H1 (cell line): ENCODE data around the gene CFHR5. TPM values are rescaled to one million over a fixed set of nuclear protein-coding genes. Genes with fewer than 3 reads are reported as not detected.

Experiments used
- CTCF ChIA-PET: fragments of 300-600 bp; sonication (Branson Sonifier 250); formaldehyde crosslinking; loops from one replicate; lab custom pipeline; 2021; ENCODE audit not compliant: partially characterized antibody; lab: Charles Lee
- POLR2A ChIA-PET: fragments of 300-600 bp; sonication (Branson Sonifier 250); formaldehyde crosslinking; loops from one replicate; lab custom pipeline; 2021; ENCODE audit warnings: inconsistent platforms; ENCODE audit not compliant: partially characterized antibody; lab: Charles Lee
- DNase-seq, 2 experiments: peaks; one replicate each; pipeline versions ENCODE4 v3.0.0 to v3.0.0-alpha.2; 2010 to 2022; ENCODE audit warnings: low spot score in 2 of 2, low read depth in 1 of 2, mixed read lengths in 1 of 2
- FAIRE-seq: peaks from 2 replicates; lab custom pipeline; 2011; peaks lifted over from hg19 to GRCh38; lab: Jason Lieb, UNC
- H2AFZ ChIP-seq: 2 replicates; pipeline ENCODE4 v1.8.1; 2012; ENCODE audit warnings: low read length, inconsistent platforms
- H2AK5ac ChIP-seq: 2 replicates; pipeline ENCODE4 v1.6.1; 2013; ENCODE audit warnings: low read depth, low read length
- H2BK120ac ChIP-seq: replicated peaks from 2 replicates; pipeline ENCODE3; 2013; ENCODE audit warnings: low read depth, low read length, inconsistent platforms
- H2BK12ac ChIP-seq: 2 replicates; pipeline ENCODE4 v1.6.1; 2013; ENCODE audit warnings: low read depth, low read length
- H2BK15ac ChIP-seq: 2 replicates; pipeline ENCODE4 v1.6.1; 2013; ENCODE audit warnings: low read length
- H2BK20ac ChIP-seq: 2 replicates; pipeline ENCODE4 v1.6.1; 2013; ENCODE audit warnings: low read length
- H2BK5ac ChIP-seq: 2 replicates; pipeline ENCODE4 v1.6.1; 2013; ENCODE audit warnings: low read depth, low read length
- H3K14ac ChIP-seq: 2 replicates; pipeline ENCODE4 v1.6.1; 2013; ENCODE audit warnings: inconsistent platforms; ENCODE audit not compliant: insufficient read length
- H3K18ac ChIP-seq: 2 replicates; pipeline ENCODE4 v1.6.1; 2013; ENCODE audit warnings: low read length; ENCODE audit errors: extremely low read depth
- H3K23ac ChIP-seq: 2 replicates; pipeline ENCODE4 v1.6.1; 2013; ENCODE audit warnings: inconsistent platforms; ENCODE audit not compliant: insufficient read length
- H3K23me2 ChIP-seq: 2 replicates; pipeline ENCODE4 v1.6.1; 2013; ENCODE audit warnings: low read depth, low read length
- H3K27ac ChIP-seq: 2 replicates; pipeline ENCODE4 v1.6.1; 2011; ENCODE audit warnings: low read depth, low read length, inconsistent platforms
- H3K27me3 ChIP-seq, 4 experiments: replicated peaks in 1 of 4; 1 replicate in 1 of 4; 2 replicates in 3 of 4; pipeline versions ENCODE4 v1.6.1 to v1.8.1; 2011 to 2013; ENCODE audit warnings: low read length in 3 of 4, mild to moderate bottlenecking in 3 of 4, inconsistent platforms in 2 of 4, mixed read lengths in 2 of 4, moderate library complexity in 1 of 4; ENCODE audit not compliant: control insufficient read depth in 3 of 4, insufficient read depth in 3 of 4; ENCODE audit errors: extremely low read depth in 1 of 4
- H3K36me3 ChIP-seq, 4 experiments: 2 replicates each; pipeline versions ENCODE4 v1.6.1 to v1.8.1; 2011 to 2013; ENCODE audit warnings: mild to moderate bottlenecking in 4 of 4, low read length in 3 of 4, moderate library complexity in 2 of 4, control low read depth in 1 of 4, inconsistent platforms in 1 of 4; ENCODE audit not compliant: insufficient read depth in 4 of 4, control insufficient read depth in 2 of 4
- H3K4ac ChIP-seq: replicated peaks from 2 replicates; pipeline ENCODE3; 2013; ENCODE audit warnings: low read length, low read depth, mixed read lengths, inconsistent platforms; ENCODE audit not compliant: insufficient read length
- H3K4me1 ChIP-seq, 4 experiments: replicated peaks in 1 of 4; 1 replicate in 1 of 4; 2 replicates in 3 of 4; pipeline versions ENCODE4 v1.6.1 to v1.8.1; 2011 to 2013; ENCODE audit warnings: low read length in 3 of 4, inconsistent platforms in 2 of 4, mixed read lengths in 1 of 4; ENCODE audit not compliant: insufficient read depth in 4 of 4, control insufficient read depth in 3 of 4
- H3K4me2 ChIP-seq, 2 experiments: 2 replicates each; pipeline versions ENCODE4 v1.6.1 to v1.8.1; 2011 to 2013; ENCODE audit warnings: low read depth in 2 of 2, low read length in 2 of 2, control low read depth in 1 of 2, inconsistent platforms in 1 of 2, mild to moderate bottlenecking in 1 of 2; ENCODE audit not compliant: insufficient read depth in 1 of 2
- H3K4me3 ChIP-seq, 4 experiments: fragments of 200-600, 300-600 bp in 1 of 4; sonication (generic), shearing (Covaris generic), sonication (Bioruptor Twin) in 1 of 4; 2 replicates each; pipeline versions ENCODE4 v1.5.1 to v1.8.1; 2011 to 2016; ENCODE audit warnings: low read length in 4 of 4, low read depth in 3 of 4, control low read depth in 2 of 4, inconsistent platforms in 2 of 4, mild to moderate bottlenecking in 2 of 4, mixed read lengths in 1 of 4, moderate library complexity in 1 of 4; ENCODE audit not compliant: insufficient read depth in 2 of 4; ENCODE audit errors: extremely low read depth in 1 of 4
- H3K56ac ChIP-seq: replicated peaks from 2 replicates; pipeline ENCODE3; 2013; ENCODE audit warnings: low read depth, mild to moderate bottlenecking, mixed read lengths, low read length, inconsistent platforms; ENCODE audit not compliant: insufficient read length
- H3K79me1 ChIP-seq: 2 replicates; pipeline ENCODE4 v1.6.1; 2013; ENCODE audit warnings: low read depth, low read length, control low read depth
- H3K79me2 ChIP-seq, 2 experiments: 2 replicates each; pipeline versions ENCODE4 v1.6.1 to v1.8.1; 2012 to 2013; ENCODE audit warnings: low read length in 2 of 2, mild to moderate bottlenecking in 2 of 2, inconsistent platforms in 1 of 2; ENCODE audit not compliant: insufficient read depth in 2 of 2, control insufficient read depth in 1 of 2
- H3K9ac ChIP-seq, 4 experiments: replicated peaks in 1 of 4; 1 replicate in 1 of 4; 2 replicates in 3 of 4; pipeline versions ENCODE4 v1.6.1 to v1.8.1; 2011 to 2013; ENCODE audit warnings: low read depth in 3 of 4, low read length in 3 of 4, control low read depth in 2 of 4, mild to moderate bottlenecking in 2 of 4, moderate library complexity in 2 of 4, inconsistent platforms in 1 of 4; ENCODE audit errors: extremely low read depth in 1 of 4
- H3K9me3 ChIP-seq, 2 experiments: 2 replicates each; pipeline versions ENCODE4 v1.6.1 to v1.8.1; 2012 to 2013; ENCODE audit warnings: mild to moderate bottlenecking in 2 of 2, moderate library complexity in 2 of 2, control low read depth in 1 of 2, inconsistent platforms in 1 of 2, low read depth in 1 of 2, low read length in 1 of 2, mixed read lengths in 1 of 2; ENCODE audit not compliant: insufficient read depth in 2 of 2
- H4K20me1 ChIP-seq, 2 experiments: replicated peaks in 1 of 2; 2 replicates each; pipeline versions ENCODE3 to v1.8.1; 2011 to 2013; ENCODE audit warnings: inconsistent platforms in 2 of 2, low read length in 2 of 2, mild to moderate bottlenecking in 1 of 2; ENCODE audit not compliant: insufficient read depth in 2 of 2, control insufficient read depth in 1 of 2
- H4K5ac ChIP-seq: 2 replicates; pipeline ENCODE4 v1.6.1; 2013; ENCODE audit warnings: low read length, low read depth, mixed read lengths, inconsistent platforms; ENCODE audit not compliant: insufficient read length
- H4K8ac ChIP-seq: 2 replicates; pipeline ENCODE4 v1.8.0; 2013; ENCODE audit warnings: mild to moderate bottlenecking, moderate library complexity, low read length, inconsistent platforms; ENCODE audit not compliant: insufficient read depth; ENCODE audit errors: extremely low read depth
- H4K91ac ChIP-seq: replicated peaks from 2 replicates; pipeline ENCODE3; 2013; ENCODE audit warnings: low read length, mixed read lengths, inconsistent platforms; ENCODE audit not compliant: insufficient read length
- BACH1 ChIP-seq: IDR thresholded peaks from 2 replicates; pipeline ENCODE4 v1.6.1; 2012; ENCODE audit warnings: low read length, improper control_type of control experiment
- CBX8 ChIP-seq: fragments of 300-800, 300-1000 bp; sonication (generic); IDR thresholded peaks from 2 replicates; pipeline ENCODE4 v1.7.1; 2016; ENCODE audit warnings: low read depth, low read length, borderline replicate concordance
- CHD1 ChIP-seq: IDR thresholded peaks from 2 replicates; pipeline ENCODE4 v1.6.1; 2012; ENCODE audit warnings: low read depth, low read length, improper control_type of control experiment
- CTBP2 ChIP-seq: IDR thresholded peaks from 2 replicates; pipeline ENCODE4 v1.7.0; 2011; ENCODE audit warnings: borderline replicate concordance, mild to moderate bottlenecking, moderate library complexity, mixed read lengths, low read length; ENCODE audit not compliant: insufficient read depth, insufficient read length
- EGR1 ChIP-seq: IDR thresholded peaks from 2 replicates; pipeline ENCODE4 v1.6.1; 2011; ENCODE audit warnings: low read depth, low read length, borderline replicate concordance
- FOSL1 ChIP-seq: IDR thresholded peaks from 2 replicates; pipeline ENCODE4 v1.6.1; 2011; ENCODE audit warnings: mild to moderate bottlenecking, low read depth, low read length, moderate library complexity; ENCODE audit not compliant: insufficient read depth
- HDAC2 ChIP-seq, 2 experiments: fragments of 300-600 bp in 1 of 2; sonication (generic) in 1 of 2; IDR thresholded peaks; 2 replicates each; pipeline ENCODE4 v1.6.1; 2011 to 2012; ENCODE audit warnings: low read depth in 2 of 2, low read length in 2 of 2, mild to moderate bottlenecking in 2 of 2, moderate library complexity in 2 of 2, borderline replicate concordance in 1 of 2, inconsistent platforms in 1 of 2
- KDM4A ChIP-seq: IDR thresholded peaks from one replicate; pipeline ENCODE4 v1.7.1; 2012; ENCODE audit warnings: low read depth, mild to moderate bottlenecking, moderate library complexity, low read length, inconsistent platforms; ENCODE audit not compliant: severe bottlenecking
- PHF8 ChIP-seq: fragments of 200-600 bp; sonication (generic); conservative IDR thresholded peaks from 2 replicates; pipeline ENCODE4 v1.7.1; 2012; ENCODE audit warnings: low read depth, mild to moderate bottlenecking, inconsistent platforms, low read length, moderate library complexity
- RAD21 ChIP-seq, 2 experiments: IDR thresholded peaks in 1 of 2; conservative IDR thresholded peaks in 1 of 2; 2 replicates each; pipeline ENCODE4 v1.6.1; 2011; ENCODE audit warnings: low read depth in 2 of 2, low read length in 2 of 2, improper control_type of control experiment in 1 of 2, inconsistent platforms in 1 of 2, mild to moderate bottlenecking in 1 of 2, moderate library complexity in 1 of 2
- SIRT6 ChIP-seq: IDR thresholded peaks from one replicate; pipeline ENCODE4 v1.7.1; 2012; ENCODE audit warnings: low read length, inconsistent platforms
- SP1 ChIP-seq: IDR thresholded peaks from 2 replicates; pipeline ENCODE4 v1.6.1; 2011; ENCODE audit warnings: low read depth, low read length
- SP2 ChIP-seq: IDR thresholded peaks from 2 replicates; pipeline ENCODE4 v1.6.1; 2012; ENCODE audit warnings: mild to moderate bottlenecking, low read length, inconsistent platforms
- SRF ChIP-seq: IDR thresholded peaks from 2 replicates; pipeline ENCODE4 v1.6.1; 2011; ENCODE audit warnings: mild to moderate bottlenecking, low read depth, low read length, moderate library complexity
- TEAD4 ChIP-seq: IDR thresholded peaks from 2 replicates; pipeline ENCODE4 v1.6.1; 2012; ENCODE audit warnings: low read depth, low read length, inconsistent platforms, mixed read lengths
- WGBS, 2 experiments: shearing (Covaris generic) in 1 of 2; methylation state at CpG; one replicate each; pipeline versions ENCODE4 v1.1.6 to v1.1.7; 2013 to 2015; ENCODE audit warnings: low lambda C conversion rate in 2 of 2, mixed read lengths in 2 of 2, inconsistent platforms in 1 of 2, low coverage in 1 of 2, missing lambda C conversion rate in 1 of 2; ENCODE audit not compliant: insufficient replicate concordance in 2 of 2, insufficient coverage in 1 of 2, insufficient read length in 1 of 2; ENCODE audit errors: extremely low coverage in 1 of 2, missing lambda C conversion rate in 1 of 2; 5-methylcytosine and 5-hydroxymethylcytosine counted together
- polyA plus RNA-seq, 7 experiments: library from polyadenylated mRNA; depleted of rRNA in 3 of 7; stranded (reverse) in 5 of 7; unstranded in 2 of 7; fragments of >200 nt in 5 of 7; fragments of 200-250 nt in 2 of 7; gene quantifications; 1 replicate in 5 of 7; 2 replicates in 1 of 7; 4 replicates in 1 of 7; pipeline versions ENCODE4 v1.2.1 to v1.2.3, GENCODE V29; 2011 to 2013; ENCODE audit warnings: missing spikeins in 2 of 7, mixed read lengths in 2 of 7
- total RNA-seq: library from RNA; stranded (reverse); fragmentation: NEBNext Ultra II Directional; extraction: Animal tissue kit (Norgen Biotek cat#: 25700); gene quantifications from 2 replicates; pipeline ENCODE4 v1.2.1, GENCODE V29; 2021

The CFHR5 gene
- total and polyA plus RNA-seq, 2 of the 8 experiments (the other 6 are each of a cell fraction or from before 2014, with no cell fraction given), result not detected

DNA sequence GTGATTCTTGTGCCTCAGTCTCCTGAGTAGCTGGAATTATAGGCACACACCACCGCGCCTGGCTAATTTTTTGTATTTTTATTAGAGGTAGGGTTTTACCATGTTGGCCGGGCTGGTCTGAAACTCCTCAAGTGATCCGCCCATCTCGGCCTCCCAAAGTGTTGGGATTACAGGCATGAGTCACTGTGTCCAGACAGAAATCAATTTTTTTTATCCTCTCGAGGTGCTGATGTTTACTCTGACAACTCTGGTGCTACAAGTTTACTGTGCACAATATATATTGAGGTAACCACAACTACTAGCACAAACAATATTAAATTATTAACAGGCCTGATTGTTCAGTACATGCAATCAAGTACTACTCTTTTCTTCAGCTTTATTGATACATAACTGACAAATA lies 50.0 kb downstream of the CFHR5 start:
- Histone ChIP-seq H3K4me1 (no peaks in the 10 kb centered on the region), H2BK120ac (no peak overlapping the region), H3K9ac (no peak overlapping the region), H3K56ac (no peak overlapping the region), H3K9me3 (no peaks in the 10 kb centered on the region), H3K18ac (no peak overlapping the region), H2BK12ac (no peak overlapping the region), H3K23ac (no peak overlapping the region), H2AFZ (no peak overlapping the region), H3K4me3 (no peak overlapping the region), H2AK5ac (no peak overlapping the region), H3K4me2 (no peak overlapping the region), H4K91ac (no peak overlapping the region), H3K23me2 (no peaks in the 10 kb centered on the region), H3K27ac (no peak overlapping the region), H4K20me1 (no peaks in the 10 kb centered on the region), H3K36me3 (no peaks in the 10 kb centered on the region), H3K27me3 (no peaks in the 10 kb centered on the region), H2BK15ac (no peak overlapping the region), H4K5ac (no peak overlapping the region), H2BK5ac (no peak overlapping the region), H3K4ac (no peak overlapping the region), H3K79me2 (no peaks in the 10 kb centered on the region), H2BK20ac (no peak overlapping the region), H3K14ac (no peak overlapping the region), H4K8ac (no peak overlapping the region), H3K79me1 (no peaks in the 10 kb centered on the region)
- POLR2A ChIA-PET, result no interaction called here
- FAIRE-seq (no peak), DNase-seq (no peak)
- CTCF ChIA-PET, result interaction anchor here (0.7 kb wide), 1 partner anchor 153 kb away, joined by 5 read pairs; no protein-coding TSS in a partner anchor
- TF ChIP-seq EGR1, result no peak
- TF ChIP-seq KDM4A, result no peak
- no peak for TF ChIP-seq SIRT6
- TF ChIP-seq CHD1, result no peak
- no peak for TF ChIP-seq RAD21 (IDR thresholded peaks at IDR 0.05 in 1 of 2, conservative IDR thresholded peaks at IDR 0.05 in 1 of 2; ENCODE audit: low read depth in 2 of 2, low read length in 2 of 2)
- TF ChIP-seq TEAD4, result no peak
- no peak for TF ChIP-seq CTBP2
- no peak for TF ChIP-seq FOSL1
- no peak for TF ChIP-seq BACH1
- no peak for TF ChIP-seq SRF
- TF ChIP-seq PHF8, result no peak
- TF ChIP-seq HDAC2 (IDR thresholded peaks at IDR 0.05; ENCODE audit: borderline replicate concordance in 1 of 2, low read depth in 2 of 2, low read length in 2 of 2), result no peak
- no peak for TF ChIP-seq CBX8
- no peak for TF ChIP-seq SP1
- no peak for TF ChIP-seq SP2
- WGBS, 2 experiments, result 92% methylated on average over 6 of the region's 6 CpGs; no CpG with 5 or more reads in 1 of the 2 experiments
